Femur (tissue), 1 donor: ENCODE results near the gene ZNF57.
A peak's percentile ranks its signal among the peaks of the same experiment; 100 is the strongest.
"Not testable (repeated sequence)": the region's sequence is repeated elsewhere in the genome, so short reads cannot be mapped to it uniquely, and the experiment has no call there.

Experiments
- DNase-seq: peaks from one replicate; pipeline ENCODE4 v3.0.0-alpha.2; 2017

The ZNF57 gene

GRCh38 chr19:2900296-2901252 lies at the start of gene ZNF57:
Gene ZNF57, plus strand, starts transcription at chr19:2900928. Its CDS starts 118 bp downstream, at chr19:2901046.
- DNase-seq: peak; percentile 100

- no peak for DNase-seq
Measured at GRCh38 chr19:2852598-2852997, 48.1 kb upstream of the ZNF57 start.

- no peak for DNase-seq
Measured at GRCh38 chr19:2853015-2853606, 47.6 kb upstream of the ZNF57 start.

DNA sequence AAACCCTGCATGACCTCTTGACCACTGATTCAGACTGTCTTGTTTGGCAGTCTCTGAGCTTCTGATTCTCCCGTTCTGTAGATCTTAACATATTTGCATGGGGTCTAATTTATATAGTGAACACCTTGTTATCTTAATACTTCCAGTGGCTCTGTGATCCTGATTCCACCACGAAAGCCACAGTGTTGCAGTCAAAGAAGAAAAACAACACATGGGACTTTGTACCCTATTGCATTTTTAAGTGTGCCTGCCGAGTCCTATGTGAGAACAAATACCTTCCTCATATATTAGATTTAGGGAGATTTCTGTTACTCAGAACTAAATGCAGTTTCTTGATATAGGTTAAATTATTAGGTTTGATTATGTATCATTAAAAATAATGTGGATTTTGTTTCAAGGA lies 45.9 kb upstream of the ZNF57 start:
- DNase-seq: no peak

DNA sequence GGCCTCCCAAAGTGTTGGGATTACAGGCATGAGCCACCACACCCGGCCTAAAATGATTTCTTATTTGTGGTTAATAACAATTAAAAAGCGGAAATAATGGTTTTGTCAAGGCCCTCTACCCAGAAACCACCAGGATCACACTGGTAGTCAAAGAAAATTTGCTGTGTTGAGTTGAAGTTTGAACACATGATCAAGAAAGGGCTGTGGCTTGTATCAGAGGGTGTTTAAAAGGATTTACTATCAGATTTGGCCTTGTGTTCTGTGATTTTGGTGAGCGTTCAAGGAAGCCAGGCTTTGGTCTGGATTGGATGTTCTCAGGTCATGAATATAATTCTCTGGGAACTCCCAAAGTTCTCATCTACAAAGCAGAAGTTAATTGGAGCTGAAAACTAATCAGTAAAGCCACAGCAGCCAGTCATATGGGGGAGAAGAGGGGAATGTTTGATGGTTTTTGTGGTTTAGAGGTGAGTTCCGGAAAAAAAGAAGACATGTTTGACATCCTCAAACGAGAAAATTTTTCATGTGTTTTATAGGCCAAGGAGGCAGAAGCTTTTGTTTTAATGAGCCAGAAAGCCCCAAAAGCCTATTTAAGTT lies 44.2 kb upstream of the ZNF57 start:
- DNase-seq: no peak

- no peak for DNase-seq
Measured at GRCh38 chr19:2858864-2859263, 41.9 kb upstream of the ZNF57 start.

DNA sequence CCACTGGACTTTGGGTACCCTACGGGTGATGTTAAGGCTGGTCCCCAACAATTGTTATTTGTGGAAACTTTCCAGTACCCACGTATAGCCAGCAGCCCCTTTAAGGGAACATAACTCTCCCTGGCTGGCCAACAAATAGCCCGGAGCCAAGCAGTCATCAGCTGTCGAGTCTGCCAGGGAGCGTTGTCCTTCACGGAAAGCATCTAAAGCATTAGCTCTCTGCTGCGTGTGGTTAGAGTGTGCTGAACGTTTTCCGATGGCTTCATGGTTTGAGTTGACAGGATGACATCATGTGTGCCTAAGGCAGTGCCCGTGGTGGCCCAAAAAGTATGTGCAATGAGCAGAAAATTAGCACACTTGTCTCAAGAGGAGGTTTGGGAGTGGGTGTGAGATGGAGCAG lies 36.9 kb upstream of the ZNF57 start:
- DNase-seq: peak; percentile 39

GRCh38 chr19:2865334-2866100 lies 35.2 kb upstream of the ZNF57 start:
- no peak for DNase-seq

GRCh38 chr19:2866495-2867024 lies 34.2 kb upstream of the ZNF57 start:
- DNase-seq: no peak

DNA sequence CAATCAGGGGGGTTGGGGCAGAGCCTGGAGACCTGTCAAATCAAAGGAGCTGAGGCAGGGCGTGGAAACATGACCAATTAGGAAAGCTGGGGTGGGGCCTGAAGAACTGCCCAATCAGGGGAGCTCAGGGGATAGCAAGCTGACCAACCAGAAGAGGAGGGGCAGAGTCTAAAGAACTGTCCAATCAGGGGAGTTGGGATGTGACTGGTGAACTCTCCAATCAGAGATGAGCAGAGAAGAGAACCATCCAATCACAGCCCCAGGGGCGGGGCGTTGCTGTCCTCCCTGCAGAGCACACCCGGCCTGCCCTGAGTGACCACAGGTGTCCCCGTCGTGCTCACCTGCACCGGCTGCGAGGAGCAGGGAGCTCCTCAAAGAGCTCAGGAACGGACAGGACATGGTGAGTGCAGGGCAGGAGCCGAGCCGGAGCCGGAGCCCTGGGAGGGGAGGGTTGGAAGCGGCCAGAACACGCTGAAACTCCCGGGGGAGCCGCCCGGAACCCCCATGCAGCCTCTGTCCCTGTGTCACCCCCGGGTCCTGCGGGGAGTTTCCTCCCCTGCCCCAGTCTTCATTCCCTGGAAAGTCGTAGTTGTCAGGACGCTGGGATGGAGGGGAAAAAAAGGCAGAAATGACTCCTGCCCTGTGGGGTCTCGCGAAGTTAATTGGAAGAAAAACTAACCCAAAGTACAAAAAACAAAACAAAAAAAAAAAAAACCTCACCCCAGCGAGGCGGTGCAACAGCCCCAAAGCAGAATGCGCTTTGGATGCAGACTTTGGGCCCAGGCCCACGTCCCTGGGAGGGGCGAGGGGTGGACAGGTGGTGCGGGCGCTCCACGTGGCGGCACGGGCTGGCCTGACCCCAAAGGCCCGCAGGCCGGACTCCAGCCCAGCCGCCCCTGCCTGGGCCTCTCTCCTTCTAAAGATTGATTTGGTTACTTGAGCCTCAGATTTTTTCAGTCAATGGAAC lies 33.4 kb upstream of the ZNF57 start, which contains the start of gene ZNF556:
TSS of gene ZNF556 (plus strand) at position 311 of the 967 bp plus-strand sequence. CDS start at position 398, 87 bp downstream.
- peak; percentile 82 for DNase-seq

- no peak for DNase-seq
Measured at GRCh38 chr19:2869618-2870017, 31.1 kb upstream of the ZNF57 start.

DNA sequence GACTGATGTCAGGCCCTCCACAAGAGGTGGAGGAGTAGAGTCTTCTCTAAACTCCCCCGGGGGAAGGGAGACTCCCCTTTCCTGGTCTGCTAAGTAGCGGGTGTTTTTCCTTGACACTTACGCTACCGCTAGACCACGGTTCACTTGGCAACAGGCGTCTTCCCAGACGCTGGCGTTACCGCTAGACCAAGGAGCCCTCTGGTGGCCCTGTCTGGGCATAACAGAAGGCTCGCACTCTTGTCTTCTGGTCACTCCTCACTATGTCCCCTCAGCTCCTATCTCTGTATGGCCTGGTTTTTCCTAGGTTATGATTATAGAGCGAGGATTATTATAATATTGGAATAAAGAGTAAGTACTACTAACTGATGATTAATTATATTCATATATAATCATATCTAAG lies 28.6 kb upstream of the ZNF57 start:
- not testable (repeated sequence) for DNase-seq

DNA sequence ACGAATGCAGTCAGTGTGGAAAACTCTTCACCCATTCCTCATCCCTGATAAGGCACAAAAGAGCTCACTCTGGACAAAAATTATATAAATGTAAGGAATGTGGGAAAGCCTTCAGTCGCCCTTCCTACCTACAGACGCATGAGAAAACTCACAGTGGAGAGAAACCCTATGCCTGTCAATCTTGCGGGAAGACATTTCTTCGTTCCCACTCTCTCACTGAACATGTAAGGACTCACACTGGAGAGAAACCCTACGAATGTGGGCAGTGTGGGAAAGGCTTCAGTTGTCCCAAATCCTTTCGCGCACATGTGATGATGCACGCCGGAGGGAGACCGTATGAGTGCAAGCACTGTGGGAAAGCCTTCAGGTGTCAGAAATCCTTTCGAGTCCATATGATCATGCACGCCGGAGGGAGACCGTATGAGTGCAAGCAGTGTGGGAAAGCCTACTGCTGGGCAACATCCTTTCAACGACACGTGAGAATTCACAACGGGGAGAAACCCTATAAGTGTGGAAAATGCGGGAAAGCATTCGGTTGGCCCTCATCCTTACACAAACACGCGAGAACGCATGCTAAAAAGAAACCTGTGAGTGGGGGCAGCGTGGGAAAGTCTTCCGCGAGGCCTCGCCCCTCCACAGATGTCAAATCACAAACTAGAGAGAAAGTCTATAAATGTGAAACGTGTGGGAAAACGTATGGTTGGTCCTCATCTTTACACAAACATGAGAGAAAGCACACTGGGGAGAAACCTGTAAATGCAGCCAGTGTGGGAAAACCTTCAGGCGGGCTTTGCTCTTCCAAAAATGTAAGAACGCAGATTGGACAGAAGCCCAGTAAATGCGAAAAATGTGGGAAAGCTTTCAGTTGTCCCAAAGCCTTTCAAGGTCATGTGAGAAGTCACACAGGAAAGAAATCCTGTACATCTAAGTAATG lies 23.1 kb upstream of the ZNF57 start:
- no peak for DNase-seq

- no peak for DNase-seq
Measured at GRCh38 chr19:2883686-2884439, 16.9 kb upstream of the ZNF57 start.

- no peak for DNase-seq
Measured at GRCh38 chr19:2885736-2886135, 15.0 kb upstream of the ZNF57 start.

DNA sequence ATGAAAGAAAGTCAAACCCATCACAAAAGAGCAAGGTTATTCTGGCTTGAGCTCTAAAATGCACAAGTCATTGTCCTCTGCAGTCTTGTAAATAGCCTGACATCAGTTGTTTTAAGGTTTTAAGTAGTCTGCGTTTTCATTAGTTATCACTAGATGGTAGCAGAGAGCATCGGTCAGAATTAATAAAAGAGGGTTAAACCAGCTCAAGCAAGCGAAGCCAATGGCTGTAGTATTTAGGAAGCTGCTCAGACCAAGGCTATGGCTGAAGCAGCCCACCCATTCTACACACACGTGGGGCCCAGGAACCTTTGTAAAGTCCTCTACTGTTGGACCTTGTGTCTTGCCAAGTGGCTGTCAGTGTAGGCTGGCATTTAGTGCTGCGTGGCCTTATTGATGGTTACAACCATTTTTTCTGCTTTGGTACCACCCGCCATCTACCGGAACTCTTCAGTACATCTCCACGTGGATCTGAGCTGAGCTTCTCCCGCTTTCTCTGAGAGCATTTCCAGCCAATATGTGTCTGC lies 13.3 kb upstream of the ZNF57 start:
- DNase-seq: peak; percentile 26

DNA sequence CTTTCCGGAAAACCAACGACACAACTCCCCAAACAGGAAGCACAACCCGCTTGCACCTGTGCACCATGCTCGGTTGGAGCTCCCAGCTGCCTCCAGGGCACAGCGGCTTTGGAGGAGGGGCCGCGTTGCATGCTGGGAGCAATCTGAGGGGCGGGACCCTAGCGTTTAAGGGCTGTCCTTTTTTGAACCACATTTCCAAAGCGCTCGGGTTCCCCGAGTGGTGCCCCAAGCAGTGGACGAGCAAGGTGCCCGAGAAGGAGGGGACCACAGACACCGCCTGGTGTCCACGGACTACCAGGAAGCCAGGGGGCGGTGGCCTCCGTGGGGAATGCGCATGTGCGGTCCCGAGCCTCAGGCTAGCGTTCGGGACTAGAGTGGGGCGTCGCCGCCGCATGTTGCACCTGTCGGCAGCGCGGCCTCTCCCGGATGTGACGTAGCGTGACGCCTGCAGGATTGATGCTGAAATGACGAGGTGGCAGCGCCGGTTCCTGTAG lies 11.9 kb upstream of the ZNF57 start:
- DNase-seq: peak; percentile 66

GRCh38 chr19:2890531-2890930 lies 10.2 kb upstream of the ZNF57 start:
- DNase-seq: not testable (repeated sequence)

- no peak for DNase-seq
Measured at GRCh38 chr19:2896694-2897093, 4.0 kb upstream of the ZNF57 start.
